Activated CD8-positive, alpha-beta memory T cell treated with anti-CD3 and anti-CD28 coated beads, Interleukin-2, amount 10 ng/mL, durations not matched to agents 7 days and 5 days (primary cell): ENCODE measurements around the gene TSPAN8. TPM values are rescaled to one million over a fixed set of nuclear protein-coding genes. Genes with fewer than 3 reads are reported as not detected.
"Not testable (repeated sequence)": the region's sequence is repeated elsewhere in the genome, so short reads cannot be mapped to it uniquely, and the experiment has no call there.

Source experiments
- ATAC-seq: fragments of 150-1000 bp; cut with Tn5 transposase; one replicate; pipeline ENCODE4 v1.10.0; 2021; ENCODE audit warnings: moderate library complexity
- CTCF ChIA-PET: fragments of 350-600 bp; sonication (Branson Sonifier 250); formaldehyde crosslinking; loops from one replicate; lab custom pipeline; 2021; ENCODE audit warnings: antibody characterized with exemption; lab: Charles Lee
- DNase-seq: peaks from one replicate; pipeline ENCODE4 v3.0.0-alpha.2; 2020
- H3K27ac Mint-ChIP-seq: one replicate; pipeline ENCODE4 v1.8.0; 2021; ENCODE audit warnings: mild to moderate bottlenecking, mixed read lengths
- H3K27me3 Mint-ChIP-seq: one replicate; pipeline ENCODE4 v1.8.0; 2021; ENCODE audit warnings: mixed read lengths
- H3K36me3 Mint-ChIP-seq: one replicate; pipeline ENCODE4 v1.8.0; 2021; ENCODE audit warnings: mild to moderate bottlenecking, mixed read lengths
- H3K4me1 Mint-ChIP-seq: one replicate; pipeline ENCODE4 v1.8.0; 2021; ENCODE audit warnings: mixed read lengths
- H3K4me3 Mint-ChIP-seq: one replicate; pipeline ENCODE4 v1.8.0; 2021; ENCODE audit warnings: mild to moderate bottlenecking, moderate library complexity, mixed read lengths
- H3K9me3 Mint-ChIP-seq: one replicate; pipeline ENCODE4 v1.8.0; 2022; ENCODE audit warnings: low read depth, mixed read lengths
- total RNA-seq, 2 experiments: library from RNA; stranded (reverse); gene quantifications; one replicate each; pipeline ENCODE4 v1.2.3, GENCODE V29; 2021

TSPAN8 gene
- total RNA-seq, 2 experiments from 2014 or later: not detected

GRCh38 chr12:71159264-71159663 lies 1.5 kb upstream of the TSPAN8 start:
- H3K36me3 Mint-ChIP-seq: no peaks in the 10 kb centered on the region
- no peak overlapping the region for H3K27ac Mint-ChIP-seq

GRCh38 chr12:71158361-71158882 lies 623 bp upstream of the TSPAN8 start:
- Mint-ChIP-seq H3K27ac (no peak overlapping the region), H3K4me3 (no peak overlapping the region), H3K27me3 (no peaks in the 10 kb centered on the region), H3K9me3 (no peaks in the 10 kb centered on the region), H3K4me1 (no peaks in the 10 kb centered on the region), H3K36me3 (no peaks in the 10 kb centered on the region)
- no peak for ATAC-seq
- CTCF ChIA-PET: no interaction called here
- no peak for DNase-seq

More at GRCh38 chr12:71159264-71159663, 1.5 kb upstream of the TSPAN8 start:
- Mint-ChIP-seq H3K4me1 (no peaks in the 10 kb centered on the region), H3K9me3 (no peaks in the 10 kb centered on the region), H3K27me3 (no peaks in the 10 kb centered on the region), H3K4me3 (no peak overlapping the region)
- ATAC-seq: no peak
- CTCF ChIA-PET: no interaction called here
- no peak for DNase-seq

DNA sequence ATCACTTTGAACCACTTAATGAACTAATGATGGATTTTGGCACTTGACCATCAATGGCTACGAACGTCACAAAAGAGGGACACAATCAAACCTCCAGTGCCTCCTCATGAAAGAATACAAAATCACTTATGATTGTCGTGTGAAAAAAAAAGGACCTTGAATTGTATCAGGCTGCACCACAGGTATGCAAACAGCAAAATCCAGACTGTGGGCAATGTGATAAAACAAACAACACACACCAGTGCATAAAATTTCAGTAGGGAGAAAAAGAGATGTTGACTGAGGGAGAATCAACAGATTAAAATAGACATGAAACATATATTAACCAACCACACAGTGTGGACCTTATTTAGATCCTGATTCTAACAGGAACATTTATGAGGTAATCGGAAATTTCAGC lies 2.6 kb downstream of the TSPAN8 start:
- H3K27ac Mint-ChIP-seq: no peak overlapping the region
- CTCF ChIA-PET: no interaction called here

DNA sequence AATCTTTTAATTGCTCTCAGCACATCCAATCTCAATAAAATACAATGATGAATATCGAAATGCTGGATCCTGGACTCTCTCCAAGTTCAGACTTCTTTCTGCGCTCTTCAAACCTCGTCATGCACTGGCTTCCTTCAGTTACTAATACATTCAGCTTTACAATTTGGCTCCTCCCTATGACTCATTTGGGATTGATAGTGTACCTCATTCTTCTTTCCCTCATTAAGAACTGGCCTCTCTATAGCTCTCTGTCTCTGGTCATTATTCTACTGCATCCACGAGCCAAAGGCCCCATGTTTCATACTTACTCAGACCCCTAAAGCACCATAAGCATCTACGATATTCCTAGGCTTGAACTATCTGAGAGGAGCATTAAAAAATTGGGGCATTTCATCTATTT lies 4.9 kb downstream of the TSPAN8 start:
- DNase-seq (no peak), ATAC-seq (no peak)
- H3K4me3 Mint-ChIP-seq: no peak overlapping the region
- CTCF ChIA-PET: no interaction called here
- no peaks in the 10 kb centered on the region for H3K27me3 Mint-ChIP-seq
- no peaks in the 10 kb centered on the region for H3K4me1 Mint-ChIP-seq
- H3K9me3 Mint-ChIP-seq: peaks cover 5% of the 10 kb centered on the region
- H3K27ac Mint-ChIP-seq: no peak overlapping the region
- H3K36me3 Mint-ChIP-seq: no peaks in the 10 kb centered on the region

More for the DNA sequence above, 2.6 kb downstream of the TSPAN8 start:
- no peak for DNase-seq
- H3K36me3 Mint-ChIP-seq: no peaks in the 10 kb centered on the region
- H3K4me3 Mint-ChIP-seq: no peak overlapping the region
- H3K9me3 Mint-ChIP-seq: peaks cover 3% of the 10 kb centered on the region
- no peaks in the 10 kb centered on the region for H3K27me3 Mint-ChIP-seq
- ATAC-seq: no peak
- no peaks in the 10 kb centered on the region for H3K4me1 Mint-ChIP-seq

DNA sequence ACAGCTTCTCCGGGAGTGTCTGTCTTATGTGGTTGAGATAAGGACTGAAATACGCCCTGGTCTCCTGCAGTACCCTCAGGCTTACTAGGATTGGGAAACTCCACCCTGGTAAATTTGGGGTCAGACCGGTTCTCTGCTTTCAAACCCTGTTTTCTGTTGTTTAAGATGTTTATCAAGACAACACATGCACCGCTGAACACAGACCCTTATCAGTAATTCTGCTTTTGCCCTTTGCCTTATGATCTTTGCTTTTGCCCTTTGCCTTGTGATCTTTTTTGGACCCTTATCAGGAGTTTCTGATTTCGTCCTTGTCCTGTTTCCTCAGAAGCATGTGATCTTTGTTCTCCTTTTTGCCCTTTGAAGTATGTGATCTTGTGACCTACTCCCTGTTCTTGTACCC lies 7.8 kb downstream of the TSPAN8 start:
- ATAC-seq, H3K36me3 Mint-ChIP-seq, H3K4me3 Mint-ChIP-seq, CTCF ChIA-PET, H3K27ac Mint-ChIP-seq, DNase-seq, H3K4me1 Mint-ChIP-seq, H3K9me3 Mint-ChIP-seq, H3K27me3 Mint-ChIP-seq: not testable (repeated sequence)

DNA sequence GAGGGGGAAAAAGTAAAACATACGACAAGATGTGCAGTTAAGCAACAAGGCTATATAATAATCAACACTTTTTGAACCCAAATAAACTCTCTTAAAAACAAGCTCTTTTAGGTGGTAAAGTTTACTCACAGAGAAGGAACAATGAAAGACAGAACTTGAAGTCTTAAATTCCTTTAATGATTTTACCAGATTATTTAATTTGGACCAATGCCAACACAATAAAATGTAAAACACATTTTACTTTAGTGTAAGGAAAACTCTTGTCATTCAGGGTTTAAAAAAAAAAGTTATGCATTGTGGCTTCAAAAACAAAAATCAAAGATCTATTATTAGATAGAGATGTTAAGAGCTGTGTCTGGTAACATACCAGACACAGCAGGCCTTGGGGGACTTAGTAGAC lies 13.1 kb downstream of the TSPAN8 start:
- H3K9me3 Mint-ChIP-seq: no peaks in the 10 kb centered on the region
- H3K27me3 Mint-ChIP-seq: no peaks in the 10 kb centered on the region
- H3K27ac Mint-ChIP-seq: no peak overlapping the region
- H3K4me3 Mint-ChIP-seq: no peak overlapping the region
- H3K4me1 Mint-ChIP-seq: no peaks in the 10 kb centered on the region
- CTCF ChIA-PET: no interaction called here
- ATAC-seq: no peak
- DNase-seq: no peak
- no peaks in the 10 kb centered on the region for H3K36me3 Mint-ChIP-seq

GRCh38 chr12:71142956-71143355 lies 14.8 kb downstream of the TSPAN8 start:
- CTCF ChIA-PET: no interaction called here
- no peak for ATAC-seq
- Mint-ChIP-seq H3K27ac (no peak overlapping the region), H3K36me3 (no peaks in the 10 kb centered on the region), H3K4me3 (no peak overlapping the region), H3K27me3 (no peaks in the 10 kb centered on the region), H3K4me1 (no peaks in the 10 kb centered on the region), H3K9me3 (no peaks in the 10 kb centered on the region)
- DNase-seq: no peak

DNA sequence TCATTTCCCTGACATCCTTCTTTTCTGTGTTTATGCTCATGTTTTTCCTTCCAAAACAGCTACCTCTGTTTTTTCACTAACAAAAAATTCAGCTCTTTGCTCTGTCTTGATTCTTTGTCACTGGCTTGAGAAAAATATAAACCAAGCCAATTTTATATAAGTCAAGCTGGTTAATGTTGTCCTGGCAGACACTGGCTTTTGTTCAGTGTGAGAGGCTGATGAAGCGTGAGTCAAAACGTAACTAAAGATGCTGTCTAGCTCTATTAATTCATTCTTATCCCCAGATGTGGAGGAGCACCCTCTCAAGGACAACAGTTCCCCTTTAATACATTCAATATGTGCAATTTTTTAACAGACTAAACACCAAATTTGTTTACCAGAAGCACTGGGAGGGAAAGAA lies 15.8 kb downstream of the TSPAN8 start:
- CTCF ChIA-PET: no interaction called here
- no peaks in the 10 kb centered on the region for H3K27me3 Mint-ChIP-seq

DNA sequence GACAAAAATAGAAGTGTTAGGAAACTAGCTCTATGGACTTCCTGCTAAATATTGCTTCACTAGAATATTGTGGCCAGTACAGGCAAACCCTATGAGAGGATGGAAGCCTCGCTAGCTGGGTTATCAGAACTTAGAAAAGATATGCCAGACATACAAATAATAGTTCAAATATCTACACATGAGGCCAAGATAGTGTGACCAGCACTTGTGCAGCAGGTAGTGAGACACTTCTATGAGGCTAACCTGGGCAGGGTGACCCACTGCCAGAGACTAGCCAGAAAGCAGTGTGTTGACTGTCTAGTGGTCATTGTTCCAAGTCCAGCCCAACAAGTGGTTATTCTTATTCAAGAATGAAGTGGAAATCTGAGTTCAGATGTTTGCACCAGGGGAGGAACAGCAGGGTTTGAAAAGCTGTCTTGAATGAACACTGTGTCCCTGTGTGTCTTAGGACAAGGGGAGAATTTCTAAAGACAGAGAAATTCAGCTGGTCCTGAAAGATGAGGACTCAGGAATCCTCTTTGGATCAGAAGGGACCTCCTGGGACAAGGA lies 16.3 kb downstream of the TSPAN8 start:
- DNase-seq (no peak), ATAC-seq (no peak)
- Mint-ChIP-seq H3K9me3 (no peaks in the 10 kb centered on the region), H3K4me3 (no peak overlapping the region), H3K36me3 (no peaks in the 10 kb centered on the region), H3K27me3 (no peaks in the 10 kb centered on the region), H3K4me1 (no peaks in the 10 kb centered on the region), H3K27ac (no peak overlapping the region)
- CTCF ChIA-PET: no interaction called here

More for the DNA sequence above, 15.8 kb downstream of the TSPAN8 start:
- Mint-ChIP-seq H3K27ac (no peak overlapping the region), H3K9me3 (no peaks in the 10 kb centered on the region), H3K4me3 (no peak overlapping the region), H3K36me3 (no peaks in the 10 kb centered on the region), H3K4me1 (no peaks in the 10 kb centered on the region)
- ATAC-seq (no peak), DNase-seq (no peak)

DNA sequence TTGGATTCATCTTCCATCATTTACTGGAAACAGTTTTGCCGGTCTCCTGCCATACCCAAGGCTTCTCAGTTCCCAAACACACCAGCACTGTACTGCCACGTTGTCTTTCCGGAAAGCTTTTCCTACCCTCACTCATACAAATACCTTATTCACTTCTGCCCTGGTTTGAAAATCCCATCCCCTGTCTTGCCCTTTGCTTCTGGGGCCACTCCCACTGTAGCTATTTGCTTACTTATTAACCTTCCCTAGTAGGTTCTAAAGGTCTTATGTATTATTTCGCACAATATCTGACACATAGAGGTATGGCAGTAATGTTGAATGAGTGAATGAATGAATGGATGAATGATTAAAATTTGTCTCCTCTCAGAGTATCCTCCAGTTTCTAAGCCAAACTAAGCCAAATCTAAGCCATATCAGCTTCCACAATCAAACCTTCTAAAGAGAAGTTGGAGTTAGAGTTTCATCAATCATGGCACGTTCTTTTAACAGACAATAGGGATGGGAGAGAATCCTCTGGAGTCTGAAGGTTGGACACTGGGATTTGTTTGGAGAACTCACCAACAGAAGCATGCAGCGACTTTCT lies 18.6 kb downstream of the TSPAN8 start:
- ATAC-seq: no peak
- no peak overlapping the region for H3K27ac Mint-ChIP-seq
- CTCF ChIA-PET: no interaction called here
- no peak for DNase-seq
- no peaks in the 10 kb centered on the region for H3K4me1 Mint-ChIP-seq
- H3K36me3 Mint-ChIP-seq: no peaks in the 10 kb centered on the region
- no peaks in the 10 kb centered on the region for H3K27me3 Mint-ChIP-seq
- no peak overlapping the region for H3K4me3 Mint-ChIP-seq
- no peaks in the 10 kb centered on the region for H3K9me3 Mint-ChIP-seq

DNA sequence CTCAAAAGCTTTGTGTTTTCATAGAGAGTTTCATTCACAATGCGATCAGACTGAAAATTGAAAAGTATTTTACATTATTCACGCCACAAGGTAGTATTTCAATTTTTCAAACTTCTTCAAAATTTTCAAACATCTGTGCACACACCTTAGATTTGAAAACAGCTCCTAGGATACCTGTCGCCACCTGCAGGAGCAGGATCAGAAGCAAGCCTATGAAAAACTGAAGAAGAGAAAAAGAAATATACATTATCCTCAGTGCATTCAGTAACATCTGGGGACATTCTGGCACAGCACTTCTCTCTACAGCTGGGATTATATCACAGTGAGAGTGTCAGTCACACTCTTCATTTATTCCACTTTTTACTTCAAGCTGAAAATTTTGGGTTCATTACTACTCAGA lies 19.8 kb downstream of the TSPAN8 start:
- no peaks in the 10 kb centered on the region for H3K4me1 Mint-ChIP-seq
- no peaks in the 10 kb centered on the region for H3K9me3 Mint-ChIP-seq
- H3K27ac Mint-ChIP-seq: no peak overlapping the region
- no peak for ATAC-seq
- H3K36me3 Mint-ChIP-seq: no peaks in the 10 kb centered on the region
- no peaks in the 10 kb centered on the region for H3K27me3 Mint-ChIP-seq
- CTCF ChIA-PET: no interaction called here
- no peak overlapping the region for H3K4me3 Mint-ChIP-seq
- no peak for DNase-seq

- DNase-seq (no peak), ATAC-seq (no peak)
- no peaks in the 10 kb centered on the region for H3K36me3 Mint-ChIP-seq
- H3K9me3 Mint-ChIP-seq: no peaks in the 10 kb centered on the region
- no peak overlapping the region for H3K4me3 Mint-ChIP-seq
- CTCF ChIA-PET: no interaction called here
- H3K4me1 Mint-ChIP-seq: no peaks in the 10 kb centered on the region
- H3K27ac Mint-ChIP-seq: no peak overlapping the region
- no peaks in the 10 kb centered on the region for H3K27me3 Mint-ChIP-seq
These were observed 22.0 kb downstream of the TSPAN8 start for GRCh38 chr12:71135812-71136176.

DNA sequence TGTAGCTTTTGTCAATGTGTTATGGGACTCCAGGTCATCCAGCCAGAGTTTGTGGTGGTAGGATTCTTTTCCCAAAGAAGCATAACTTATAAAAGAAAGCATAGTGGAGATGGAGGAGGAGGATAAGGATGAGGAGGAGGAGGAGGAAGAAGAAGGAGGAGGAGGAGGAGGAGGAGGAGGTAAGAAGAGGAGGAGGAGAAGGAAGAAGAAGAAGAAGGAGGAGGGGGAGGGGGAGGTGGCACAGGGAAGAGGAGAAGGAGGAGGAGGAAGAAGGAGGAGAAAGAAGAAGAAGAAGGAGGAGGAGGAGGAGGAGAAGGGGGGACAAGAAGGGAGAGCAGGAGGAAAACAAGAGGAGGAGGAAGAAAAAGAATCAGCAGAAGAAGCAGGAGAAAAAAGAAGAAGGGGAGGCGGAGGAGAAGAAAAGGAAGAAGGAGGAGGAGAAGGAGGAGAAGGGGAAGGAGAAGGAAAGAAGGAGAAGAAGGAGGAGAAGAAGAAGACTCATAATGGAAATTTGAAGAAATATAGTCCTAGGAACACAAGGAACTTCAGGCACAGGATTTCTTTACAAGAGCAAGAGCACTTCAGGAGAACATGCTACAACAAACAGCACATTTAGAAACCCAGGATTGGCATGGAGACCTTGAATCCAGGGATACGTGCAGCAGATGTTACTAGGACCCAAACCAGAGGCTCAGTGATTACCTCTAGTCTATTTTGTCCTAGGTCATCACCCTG lies 22.6 kb downstream of the TSPAN8 start:
- ATAC-seq: no peak
- H3K27me3 Mint-ChIP-seq: no peaks in the 10 kb centered on the region
- DNase-seq: no peak
- CTCF ChIA-PET: no interaction called here
- no peaks in the 10 kb centered on the region for H3K4me1 Mint-ChIP-seq
- H3K27ac Mint-ChIP-seq: no peak overlapping the region
- no peaks in the 10 kb centered on the region for H3K9me3 Mint-ChIP-seq
- H3K4me3 Mint-ChIP-seq: no peak overlapping the region
- no peaks in the 10 kb centered on the region for H3K36me3 Mint-ChIP-seq

DNA sequence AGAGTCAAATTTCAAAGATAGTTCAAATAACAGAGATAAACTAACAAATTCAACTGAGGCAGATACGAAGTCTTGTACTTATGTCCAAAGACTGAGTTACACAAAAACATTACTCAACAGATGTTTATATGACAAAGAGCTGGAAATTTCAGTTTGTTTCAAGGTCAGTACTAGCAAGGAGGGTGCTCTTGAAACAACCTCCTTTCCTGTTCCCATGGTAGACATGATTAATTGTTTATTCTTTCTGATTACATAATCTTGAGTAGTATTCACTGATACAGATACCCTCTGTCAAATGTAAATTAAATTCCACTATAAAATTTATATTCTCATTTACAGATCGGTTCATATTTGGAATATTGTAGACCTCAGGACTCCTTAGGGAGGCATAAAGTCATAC lies 23.4 kb downstream of the TSPAN8 start:
- H3K9me3 Mint-ChIP-seq: no peaks in the 10 kb centered on the region

More for the DNA sequence above, 23.4 kb downstream of the TSPAN8 start:
- ATAC-seq (no peak), DNase-seq (no peak)
- H3K27ac Mint-ChIP-seq: no peak overlapping the region
- CTCF ChIA-PET: no interaction called here
- H3K27me3 Mint-ChIP-seq: no peaks in the 10 kb centered on the region
- no peak overlapping the region for H3K4me3 Mint-ChIP-seq
- H3K36me3 Mint-ChIP-seq: no peaks in the 10 kb centered on the region
- no peaks in the 10 kb centered on the region for H3K4me1 Mint-ChIP-seq
